Neuron (in vitro differentiated cells): ENCODE results near the gene MXRA7.
"Not testable (repeated sequence)": the region's sequence is repeated elsewhere in the genome, so short reads cannot be mapped to it uniquely, and the experiment has no call there.

Experiments used
- H2AFZ ChIP-seq: one replicate; pipeline ENCODE4 v1.6.1; 2013; ENCODE audit warnings: low read depth, mild to moderate bottlenecking, inconsistent platforms, low read length, moderate library complexity
- H3K27me3 ChIP-seq: one replicate; pipeline ENCODE4 v1.6.1; 2013; ENCODE audit warnings: low read length; ENCODE audit not compliant: insufficient read depth
- H3K36me3 ChIP-seq: one replicate; pipeline ENCODE4 v1.6.1; 2013; ENCODE audit warnings: low read length; ENCODE audit not compliant: insufficient read depth
- H3K4me1 ChIP-seq: one replicate; pipeline ENCODE4 v1.6.1; 2013; ENCODE audit warnings: low read length; ENCODE audit not compliant: insufficient read depth
- H3K4me3 ChIP-seq: 2 replicates; pipeline ENCODE4 v1.5.1; 2013; ENCODE audit warnings: mild to moderate bottlenecking, low read length, moderate library complexity
- H3K9me3 ChIP-seq: one replicate; pipeline ENCODE4 v1.6.1; 2013; ENCODE audit warnings: low read length

The MXRA7 gene

DNA sequence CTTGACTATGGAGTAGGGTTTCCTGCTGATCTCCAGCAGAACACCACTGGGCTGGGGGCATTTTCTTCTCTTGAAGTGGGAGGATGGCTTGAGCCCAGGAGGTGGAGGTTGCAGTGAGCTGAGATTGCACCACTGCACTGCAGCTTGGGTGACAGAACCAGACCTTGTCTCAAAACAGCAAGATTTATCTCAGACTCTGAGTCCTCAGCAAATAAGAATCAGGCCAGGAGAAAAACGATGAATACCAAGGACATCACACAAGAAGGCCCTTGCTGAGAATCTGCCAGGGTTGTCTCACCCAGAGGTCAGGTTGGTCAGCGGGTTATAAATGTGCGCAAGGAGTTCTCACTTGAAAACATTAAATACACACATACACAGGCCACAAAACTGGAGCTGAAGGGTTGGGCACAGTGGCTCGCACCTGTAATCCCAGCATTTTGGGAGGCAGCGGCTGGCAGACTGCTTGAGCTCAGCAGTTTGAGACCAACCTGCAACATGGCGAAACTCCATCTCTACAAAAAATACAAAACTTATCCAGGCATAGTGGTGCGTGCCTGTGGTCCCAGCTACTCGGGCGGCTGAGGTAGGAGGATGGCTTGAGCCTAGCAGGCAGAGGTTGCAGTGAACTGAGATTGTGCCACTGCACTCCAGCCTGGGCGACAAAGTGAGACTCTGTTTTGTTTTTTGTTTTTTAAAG, 7.7 kb downstream of the MXRA7 start:
- Histone ChIP-seq H3K27me3 (no peaks in the 10 kb centered on the region), H2AFZ (no peak overlapping the region), H3K4me3 (no peak overlapping the region), H3K4me1 (peaks cover 31% of the 10 kb centered on the region), H3K36me3 (no peaks in the 10 kb centered on the region), H3K9me3 (peaks cover 2% of the 10 kb centered on the region)

- Histone ChIP-seq H3K9me3 (peaks cover 2% of the 10 kb centered on the region), H2AFZ (no peak overlapping the region), H3K4me3 (no peak overlapping the region), H3K27me3 (no peaks in the 10 kb centered on the region), H3K36me3 (no peaks in the 10 kb centered on the region), H3K4me1 (peaks cover 36% of the 10 kb centered on the region)
These were observed 8.7 kb downstream of the MXRA7 start for GRCh38 chr17:76702076-76702475.

DNA sequence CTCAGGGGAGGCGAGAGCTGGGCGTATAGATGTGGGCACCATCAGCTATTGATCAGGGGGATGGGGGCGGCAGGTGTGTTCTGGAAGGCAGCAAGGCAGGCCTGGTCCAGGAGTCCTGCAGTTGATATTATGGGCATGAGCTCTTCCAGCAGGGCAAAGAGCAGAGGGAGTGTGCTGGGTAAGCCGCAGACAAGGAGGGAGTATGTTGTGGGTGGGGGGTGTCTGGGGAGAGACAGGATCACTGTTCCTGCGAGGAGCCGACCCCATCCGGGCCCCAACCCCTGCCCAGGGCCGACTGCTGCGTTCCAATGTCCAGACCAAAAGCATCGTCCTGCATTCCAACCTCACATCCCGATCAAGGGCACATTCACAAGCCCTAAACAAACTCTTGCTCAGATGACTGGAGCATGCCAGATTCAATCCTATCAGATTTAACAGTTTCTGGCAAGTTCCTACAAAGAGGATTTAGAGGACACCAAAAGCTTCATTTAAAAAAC, 9.2 kb downstream of the MXRA7 start:
- peaks cover 41% of the 10 kb centered on the region for H3K4me1 ChIP-seq
- H3K27me3 ChIP-seq = no peaks in the 10 kb centered on the region
- H3K4me3 ChIP-seq = peak overlapping the region; percentile 37
- no peak overlapping the region for H2AFZ ChIP-seq
- H3K36me3 ChIP-seq = no peaks in the 10 kb centered on the region
- H3K9me3 ChIP-seq = peaks cover 2% of the 10 kb centered on the region

GRCh38 chr17:76700617-76701470, 9.9 kb downstream of the MXRA7 start:
- Histone ChIP-seq H3K4me3 (peak overlapping the region; percentile 37), H2AFZ (no peak overlapping the region), H3K27me3 (no peaks in the 10 kb centered on the region), H3K9me3 (peaks cover under 1% of the 10 kb centered on the region), H3K36me3 (no peaks in the 10 kb centered on the region), H3K4me1 (peaks cover 41% of the 10 kb centered on the region)

- Histone ChIP-seq H3K4me3 (peak overlapping the region; percentile 37), H3K27me3 (no peaks in the 10 kb centered on the region), H3K4me1 (peaks cover 41% of the 10 kb centered on the region), H2AFZ (no peak overlapping the region), H3K36me3 (no peaks in the 10 kb centered on the region), H3K9me3 (no peaks in the 10 kb centered on the region)
These were observed 10.5 kb downstream of the MXRA7 start for GRCh38 chr17:76700270-76700616.

DNA sequence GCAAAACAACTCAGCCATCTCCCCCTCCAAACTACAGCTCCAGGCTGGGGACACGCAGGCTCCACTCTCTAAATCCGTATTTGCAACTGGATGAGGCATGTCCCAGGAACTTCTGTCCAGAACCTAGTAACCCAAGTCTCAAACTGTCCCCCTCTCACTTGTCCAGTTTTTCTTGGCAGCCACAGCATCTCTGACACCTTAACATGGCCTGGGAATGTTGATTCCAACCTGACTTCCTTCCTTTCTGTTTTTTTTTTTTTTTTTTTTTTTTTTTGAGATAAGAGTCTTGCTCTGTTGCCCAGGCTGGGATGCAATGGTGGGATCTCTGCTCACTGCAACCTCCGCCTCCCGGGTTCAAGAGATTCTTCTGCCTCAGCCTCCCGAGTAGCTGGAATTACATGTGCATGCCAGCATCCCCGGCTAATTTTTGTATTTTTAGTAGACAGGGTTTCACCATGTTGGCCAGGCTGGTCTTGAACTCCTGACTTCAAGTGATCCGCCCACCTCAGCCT, 12.2 kb downstream of the MXRA7 start:
- not testable (repeated sequence) for H3K9me3 ChIP-seq, H3K36me3 ChIP-seq
- H3K4me1 ChIP-seq = peaks cover 41% of the 10 kb centered on the region

GRCh38 chr17:76697702-76698465, 12.9 kb downstream of the MXRA7 start:
- Histone ChIP-seq H3K4me3 (peak overlapping the region; percentile 5), H3K9me3 (no peaks in the 10 kb centered on the region), H3K36me3 (no peaks in the 10 kb centered on the region), H3K27me3 (no peaks in the 10 kb centered on the region), H2AFZ (no peak overlapping the region), H3K4me1 (peaks cover 41% of the 10 kb centered on the region)

More for the DNA sequence above, 12.2 kb downstream of the MXRA7 start:
- not testable (repeated sequence) for H3K27me3 ChIP-seq, H2AFZ ChIP-seq, H3K4me3 ChIP-seq

DNA sequence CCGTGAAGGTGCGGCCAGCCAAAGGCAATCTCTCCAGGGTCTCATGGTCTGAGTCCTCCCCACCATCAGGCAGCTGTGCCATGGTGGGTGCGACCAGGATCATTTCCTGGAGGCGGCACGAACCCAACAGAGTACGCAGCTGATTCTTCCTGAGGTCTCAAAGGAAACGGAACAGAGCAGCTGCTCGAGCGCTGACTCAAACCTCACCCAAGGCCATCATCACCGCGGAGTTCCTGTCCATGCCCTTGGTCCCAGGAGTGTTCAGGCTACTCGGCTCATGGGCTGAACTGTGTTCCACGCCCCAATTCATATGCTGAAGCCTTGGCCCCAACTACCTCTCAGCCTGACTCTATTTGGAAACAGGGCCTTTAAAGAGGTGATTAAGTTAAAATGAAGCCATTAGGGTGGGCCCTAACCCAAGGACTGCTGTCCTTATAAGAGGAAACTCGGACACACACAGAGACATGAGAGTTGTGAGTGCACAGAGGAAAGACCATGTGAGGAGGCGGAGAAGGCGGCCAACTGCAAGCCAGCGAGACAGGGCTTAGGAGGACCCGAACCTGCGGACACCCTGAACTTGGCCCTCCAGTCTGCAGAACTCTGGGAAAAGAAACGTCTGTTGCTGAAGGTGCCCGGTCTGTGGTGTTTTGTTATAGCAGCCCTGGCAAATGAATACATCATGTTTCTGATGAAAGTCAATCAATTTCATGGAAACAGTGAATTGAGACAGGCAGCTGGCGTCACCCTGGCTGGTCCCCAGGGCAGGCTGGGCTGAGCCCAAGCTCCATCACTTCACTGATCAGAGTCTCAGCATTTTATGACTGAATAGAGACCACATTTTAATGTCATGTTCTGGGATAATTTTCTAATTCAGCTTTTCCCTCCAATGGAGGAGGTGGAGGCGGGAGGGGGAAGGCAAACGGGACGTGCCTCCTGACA, 13.7 kb downstream of the MXRA7 start:
- Histone ChIP-seq H3K4me3 (peak overlapping the region; percentile 5), H3K4me1 (peaks cover 40% of the 10 kb centered on the region), H3K36me3 (no peaks in the 10 kb centered on the region), H3K27me3 (no peaks in the 10 kb centered on the region), H3K9me3 (no peaks in the 10 kb centered on the region), H2AFZ (no peak overlapping the region)

GRCh38 chr17:76695059-76695831, 15.5 kb downstream of the MXRA7 start:
- Histone ChIP-seq H3K4me1 (peaks cover 25% of the 10 kb centered on the region), H3K4me3 (no peak overlapping the region)

GRCh38 chr17:76691379-76692191, 19.2 kb downstream of the MXRA7 start:
- H3K4me3 ChIP-seq = no peak overlapping the region
- no peaks in the 10 kb centered on the region for H3K27me3 ChIP-seq
- peaks cover 12% of the 10 kb centered on the region for H3K4me1 ChIP-seq
- H3K9me3 ChIP-seq = no peaks in the 10 kb centered on the region
- no peak overlapping the region for H2AFZ ChIP-seq
- no peaks in the 10 kb centered on the region for H3K36me3 ChIP-seq

More at GRCh38 chr17:76695059-76695831, 15.5 kb downstream of the MXRA7 start:
- no peaks in the 10 kb centered on the region for H3K27me3 ChIP-seq
- no peaks in the 10 kb centered on the region for H3K36me3 ChIP-seq
- no peaks in the 10 kb centered on the region for H3K9me3 ChIP-seq
- H2AFZ ChIP-seq = no peak overlapping the region
